HCT116 (cell line): ENCODE data around the gene CLSTN1.

Experiments used
- CTCF ChIP-seq, 3 experiments: fragments of 200-600 bp in 1 of 3; sonication (generic) in 1 of 3; IDR thresholded peaks in 2 of 3; conservative IDR thresholded peaks in 1 of 3; 2 replicates each; pipeline ENCODE4 v1.5.1; 2012 to 2017; ENCODE audit warnings: low read depth in 2 of 3, low read length in 2 of 3, antibody characterized with exemption in 1 of 3, borderline replicate concordance in 1 of 3, control low read depth in 1 of 3, mild to moderate bottlenecking in 1 of 3, mixed read lengths in 1 of 3, mixed run types in 1 of 3, moderate library complexity in 1 of 3; ENCODE audit not compliant: insufficient read depth in 1 of 3
- EGR1 ChIP-seq: IDR thresholded peaks from 2 replicates; pipeline ENCODE4 v1.6.1; 2012; ENCODE audit warnings: low read depth
- ELF1 ChIP-seq: IDR thresholded peaks from 2 replicates; pipeline ENCODE4 v1.6.1; 2012; ENCODE audit warnings: low read depth, borderline replicate concordance
- EZH2 ChIP-seq: fragments of 200-600 bp; sonication (generic); IDR thresholded peaks from 2 replicates; pipeline ENCODE4 v1.6.1; 2017; ENCODE audit warnings: antibody characterized with exemption, mixed run types
- JUND ChIP-seq: IDR thresholded peaks from 2 replicates; pipeline ENCODE4 v1.6.1; 2012
- MAX ChIP-seq: IDR thresholded peaks from 2 replicates; pipeline ENCODE4 v1.6.1; 2012
- POLR2A ChIP-seq: IDR thresholded peaks from 2 replicates; pipeline ENCODE4 v1.7.0; 2011; ENCODE audit warnings: borderline replicate concordance; ENCODE audit not compliant: insufficient read depth, insufficient read length; ENCODE audit errors: extremely low read depth
- POLR2AphosphoS5 ChIP-seq: IDR thresholded peaks from 2 replicates; pipeline ENCODE4 v1.6.1; 2011; ENCODE audit warnings: mild to moderate bottlenecking, low read depth, low read length, moderate library complexity
- RAD21 ChIP-seq: IDR thresholded peaks from 2 replicates; pipeline ENCODE4 v1.6.1; 2012; ENCODE audit warnings: low read depth, mild to moderate bottlenecking
- REST ChIP-seq: IDR thresholded peaks from 2 replicates; pipeline ENCODE4 v1.6.1; 2012; ENCODE audit warnings: low read depth
- SRF ChIP-seq: IDR thresholded peaks from 2 replicates; pipeline ENCODE4 v1.6.1; 2012; ENCODE audit warnings: low read depth
- ZFX ChIP-seq: fragments of 450-650 bp; IDR thresholded peaks from 2 replicates; pipeline ENCODE4 v1.6.1; 2017
- ZNF274 ChIP-seq: fragments of 200-500 bp; sonication (Bioruptor generic); IDR thresholded peaks from 2 replicates; pipeline ENCODE4 v1.6.1; 2014; ENCODE audit warnings: mild to moderate bottlenecking, low read depth, low read length, inconsistent platforms

GRCh38 chr1:9848022-9848421 lies 24.3 kb upstream of the CLSTN1 start:
- TF ChIP-seq SRF = no peak
- TF ChIP-seq CTCF (IDR thresholded peaks at IDR 0.05 in 2 of 3, conservative IDR thresholded peaks at IDR 0.05 in 1 of 3; ENCODE audit: borderline replicate concordance in 1 of 3, insufficient read depth in 1 of 3, low read depth in 2 of 3, low read length in 2 of 3) = no peak
- no peak for TF ChIP-seq MAX
- no peak for TF ChIP-seq ZNF274
- TF ChIP-seq POLR2AphosphoS5 = no peak
- no peak for TF ChIP-seq JUND
- no peak for TF ChIP-seq POLR2A
- no peak for TF ChIP-seq REST
- no peak for TF ChIP-seq RAD21
- no peak for TF ChIP-seq ELF1
- TF ChIP-seq EZH2 = no peak
- TF ChIP-seq EGR1 = no peak
- TF ChIP-seq ZFX = no peak
